ENCODE results near the gene MIR17HG. TPM values are rescaled to one million over a fixed set of nuclear protein-coding genes. Genes with fewer than 3 reads are reported as not detected.

Gene MIR17HG
- total RNA-seq, 1 experiment from 2014 or later, result 3.4 TPM

DNA sequence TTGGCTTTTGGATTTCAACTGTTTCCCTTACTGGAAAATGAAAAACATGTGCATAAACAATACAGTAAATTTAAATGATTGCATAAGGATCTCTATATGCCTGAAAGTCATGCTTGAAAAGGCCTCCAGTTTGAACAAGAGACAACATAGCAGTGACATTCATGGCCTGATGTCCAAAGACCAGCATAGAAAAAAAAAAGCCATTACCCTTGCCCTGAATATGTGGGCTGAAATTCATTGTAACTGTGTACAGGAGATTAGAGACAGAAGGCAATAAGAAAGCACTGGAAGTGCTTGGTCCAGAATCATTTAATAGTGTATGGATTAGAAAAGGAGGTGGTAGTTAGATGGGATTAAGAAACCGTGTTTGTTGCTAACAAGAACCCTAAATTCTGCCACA lies 15.4 kb downstream of the MIR17HG start:
- no peaks in the 10 kb centered on the region for H3K27me3 Mint-ChIP-seq (ENCODE audit: unreplicated experiment)
- no TSS peak for BruUV-seq (replicated peaks)
- CTCF ChIA-PET, result no interaction called here
- H3K9me3 Mint-ChIP-seq (ENCODE audit: low read depth, unreplicated experiment), result no peaks in the 10 kb centered on the region
- H3K27ac Mint-ChIP-seq (ENCODE audit: unreplicated experiment), result no peak overlapping the region
- peaks cover 5% of the 10 kb centered on the region for H3K36me3 Mint-ChIP-seq (ENCODE audit: insufficient read depth, unreplicated experiment)
- no peak for DNase-seq
- H3K4me3 Mint-ChIP-seq (ENCODE audit: low read depth, unreplicated experiment), result no peak overlapping the region
- no peaks in the 10 kb centered on the region for H3K4me1 Mint-ChIP-seq (ENCODE audit: low read depth, unreplicated experiment)
- TF ChIP-seq, protein P1, sequence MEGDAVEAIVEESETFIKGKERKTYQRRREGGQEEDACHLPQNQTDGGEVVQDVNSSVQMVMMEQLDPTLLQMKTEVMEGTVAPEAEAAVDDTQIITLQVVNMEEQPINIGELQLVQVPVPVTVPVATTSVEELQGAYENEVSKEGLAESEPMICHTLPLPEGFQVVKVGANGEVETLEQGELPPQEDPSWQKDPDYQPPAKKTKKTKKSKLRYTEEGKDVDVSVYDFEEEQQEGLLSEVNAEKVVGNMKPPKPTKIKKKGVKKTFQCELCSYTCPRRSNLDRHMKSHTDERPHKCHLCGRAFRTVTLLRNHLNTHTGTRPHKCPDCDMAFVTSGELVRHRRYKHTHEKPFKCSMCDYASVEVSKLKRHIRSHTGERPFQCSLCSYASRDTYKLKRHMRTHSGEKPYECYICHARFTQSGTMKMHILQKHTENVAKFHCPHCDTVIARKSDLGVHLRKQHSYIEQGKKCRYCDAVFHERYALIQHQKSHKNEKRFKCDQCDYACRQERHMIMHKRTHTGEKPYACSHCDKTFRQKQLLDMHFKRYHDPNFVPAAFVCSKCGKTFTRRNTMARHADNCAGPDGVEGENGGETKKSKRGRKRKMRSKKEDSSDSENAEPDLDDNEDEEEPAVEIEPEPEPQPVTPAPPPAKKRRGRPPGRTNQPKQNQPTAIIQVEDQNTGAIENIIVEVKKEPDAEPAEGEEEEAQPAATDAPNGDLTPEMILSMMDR (IDR thresholded peaks at IDR 0.05; ENCODE audit: unreplicated experiment), result no peak
- intact Hi-C loops (cut with micrococcal nuclease; ENCODE audit: unreplicated experiment), result no loop called here

DNA sequence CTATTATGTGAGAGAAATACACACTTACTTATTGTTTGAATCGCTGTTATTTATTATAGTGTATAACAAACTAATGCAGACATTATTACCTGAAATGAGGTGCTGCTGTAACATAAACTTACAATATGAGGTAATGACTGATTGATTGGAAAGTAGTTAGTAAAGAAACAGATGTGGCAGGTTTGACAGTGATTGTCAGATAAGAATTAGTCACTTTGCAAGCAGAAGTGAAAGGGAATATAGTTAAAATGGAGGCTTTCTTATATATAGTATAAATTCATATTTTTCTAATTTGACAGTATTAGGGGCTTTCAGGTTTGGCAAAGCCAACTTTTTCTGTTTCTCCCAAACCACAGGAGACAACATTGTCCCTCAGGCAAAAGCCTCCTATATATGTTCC lies 20.6 kb downstream of the MIR17HG start:
- CTCF ChIA-PET, result no interaction called here
- intact Hi-C loops (cut with micrococcal nuclease; ENCODE audit: unreplicated experiment), result no loop called here
- TF ChIP-seq, protein P1 (IDR thresholded peaks at IDR 0.05; ENCODE audit: unreplicated experiment), result no peak
- H3K4me1 Mint-ChIP-seq (ENCODE audit: low read depth, unreplicated experiment), result no peaks in the 10 kb centered on the region
- no peak overlapping the region for H3K4me3 Mint-ChIP-seq (ENCODE audit: low read depth, unreplicated experiment)
- no peaks in the 10 kb centered on the region for H3K36me3 Mint-ChIP-seq (ENCODE audit: insufficient read depth, unreplicated experiment)
- H3K27ac Mint-ChIP-seq (ENCODE audit: unreplicated experiment), result no peak overlapping the region
- H3K27me3 Mint-ChIP-seq (ENCODE audit: unreplicated experiment), result no peaks in the 10 kb centered on the region
- H3K9me3 Mint-ChIP-seq (ENCODE audit: low read depth, unreplicated experiment), result no peaks in the 10 kb centered on the region
- no TSS peak for BruUV-seq (replicated peaks)
- no peak for DNase-seq

DNA sequence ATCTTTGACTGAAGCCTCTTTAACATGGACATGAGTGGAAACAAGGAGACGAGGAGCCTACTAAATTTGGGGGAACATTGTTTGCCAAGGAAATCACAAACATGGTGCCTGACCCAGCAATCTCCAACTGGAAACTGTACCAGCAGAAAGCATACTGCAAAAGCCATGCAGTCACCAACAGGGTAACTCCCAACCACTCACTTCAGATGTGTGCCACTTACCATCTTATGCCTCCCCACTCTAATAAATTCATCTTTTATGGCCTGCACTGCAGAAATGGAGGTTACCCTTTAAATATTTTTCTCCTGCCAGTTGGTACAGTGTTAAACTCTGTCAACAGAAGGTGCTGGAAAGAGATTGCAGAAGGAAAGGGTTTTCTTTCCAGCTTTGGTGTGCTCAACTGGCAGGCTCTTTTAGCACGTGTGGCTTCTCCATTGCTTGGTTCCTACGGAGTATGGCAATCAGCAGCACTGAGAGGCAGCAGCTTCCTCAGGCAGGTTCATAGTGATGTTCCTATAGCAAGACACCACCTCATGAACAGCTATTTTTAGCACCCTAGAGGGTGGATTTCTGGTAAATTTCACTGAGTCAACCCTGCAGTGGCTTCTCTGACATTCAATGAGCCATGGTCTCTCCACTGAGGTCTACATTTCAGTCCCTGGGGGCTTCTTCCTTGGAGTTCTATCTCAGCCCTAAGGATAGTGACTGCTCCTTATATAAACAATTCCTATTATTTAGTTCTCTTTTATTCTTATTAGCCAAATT lies 21.4 kb downstream of the MIR17HG start:
- H3K9me3 Mint-ChIP-seq (ENCODE audit: low read depth, unreplicated experiment), result no peaks in the 10 kb centered on the region
- H3K4me1 Mint-ChIP-seq (ENCODE audit: low read depth, unreplicated experiment), result no peaks in the 10 kb centered on the region
- TF ChIP-seq, protein P1 (IDR thresholded peaks at IDR 0.05; ENCODE audit: unreplicated experiment), result no peak
- no peak overlapping the region for H3K4me3 Mint-ChIP-seq (ENCODE audit: low read depth, unreplicated experiment)
- H3K27ac Mint-ChIP-seq (ENCODE audit: unreplicated experiment), result no peak overlapping the region
- no TSS peak for BruUV-seq (replicated peaks)
- intact Hi-C loops (cut with micrococcal nuclease; ENCODE audit: unreplicated experiment), result no loop called here
- no peaks in the 10 kb centered on the region for H3K27me3 Mint-ChIP-seq (ENCODE audit: unreplicated experiment)
- DNase-seq, result no peak
- CTCF ChIA-PET, result no interaction called here
- no peaks in the 10 kb centered on the region for H3K36me3 Mint-ChIP-seq (ENCODE audit: insufficient read depth, unreplicated experiment)

DNA sequence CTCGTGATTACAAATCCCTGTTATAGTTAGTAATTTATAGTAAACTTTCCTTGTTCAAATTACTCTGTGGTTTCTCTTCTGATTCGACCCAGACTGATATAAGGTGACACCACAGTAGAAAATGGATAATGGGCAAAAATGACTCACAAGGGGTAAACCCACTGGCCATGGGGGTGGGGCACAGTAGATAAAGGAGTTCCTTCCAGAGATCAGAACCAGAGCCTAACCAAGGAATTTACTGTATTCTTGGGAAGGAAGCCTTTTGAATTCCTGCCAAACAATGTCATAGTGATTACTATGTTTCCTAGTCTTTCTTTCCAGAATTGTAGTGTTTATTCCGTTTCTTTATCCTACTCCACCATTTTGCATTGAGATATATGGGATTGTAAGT lies 21.9 kb downstream of the MIR17HG start:
- H3K4me1 Mint-ChIP-seq (ENCODE audit: low read depth, unreplicated experiment), result no peaks in the 10 kb centered on the region
- H3K36me3 Mint-ChIP-seq (ENCODE audit: insufficient read depth, unreplicated experiment), result no peaks in the 10 kb centered on the region
- CTCF ChIA-PET, result no interaction called here
- TF ChIP-seq, protein P1 (IDR thresholded peaks at IDR 0.05; ENCODE audit: unreplicated experiment), result no peak
- no peak overlapping the region for H3K4me3 Mint-ChIP-seq (ENCODE audit: low read depth, unreplicated experiment)
- BruUV-seq (replicated peaks), result no TSS peak
- intact Hi-C loops (cut with micrococcal nuclease; ENCODE audit: unreplicated experiment), result no loop called here
- no peak for DNase-seq
- H3K27me3 Mint-ChIP-seq (ENCODE audit: unreplicated experiment), result no peaks in the 10 kb centered on the region
- no peaks in the 10 kb centered on the region for H3K9me3 Mint-ChIP-seq (ENCODE audit: low read depth, unreplicated experiment)
- H3K27ac Mint-ChIP-seq (ENCODE audit: unreplicated experiment), result no peak overlapping the region

All from Calu3 (cell line).